ENCODE results near the gene GTF3C5. TPM values are rescaled to one million over a fixed set of nuclear protein-coding genes. Genes with fewer than 3 reads are reported as not detected.

GTF3C5 gene
- total and polyA plus RNA-seq, 9 of the 15 experiments (the other 6 are each of a cell fraction or from before 2014, with no cell fraction given), result 3.8 to 118 (median 83.7) TPM

- TF ChIP-seq, protein P1, sequence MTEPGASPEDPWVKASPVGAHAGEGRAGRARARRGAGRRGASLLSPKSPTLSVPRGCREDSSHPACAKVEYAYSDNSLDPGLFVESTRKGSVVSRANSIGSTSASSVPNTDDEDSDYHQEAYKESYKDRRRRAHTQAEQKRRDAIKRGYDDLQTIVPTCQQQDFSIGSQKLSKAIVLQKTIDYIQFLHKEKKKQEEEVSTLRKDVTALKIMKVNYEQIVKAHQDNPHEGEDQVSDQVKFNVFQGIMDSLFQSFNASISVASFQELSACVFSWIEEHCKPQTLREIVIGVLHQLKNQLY (CRISPR knock-in tag; conservative IDR thresholded peaks at IDR 0.05), result no peak
- no peak for TF ChIP-seq SAP30 (IDR thresholded peaks at IDR 0.05; ENCODE audit: borderline replicate concordance, insufficient read depth, low read depth, low read length, poor library complexity, severe bottlenecking)
- TF ChIP-seq ZBTB33 (CRISPR knock-in tag; IDR thresholded peaks at IDR 0.05), result no peak
- TF ChIP-seq NR2F6 (CRISPR knock-in tag; IDR thresholded peaks at IDR 0.05), result no peak
- TF ChIP-seq FOXJ3 (CRISPR knock-in tag; IDR thresholded peaks at IDR 0.05), result no peak
- TF ChIP-seq CEBPB (tag; IDR thresholded peaks at IDR 0.05), result peak; percentile 93
- TF ChIP-seq, protein P2, sequence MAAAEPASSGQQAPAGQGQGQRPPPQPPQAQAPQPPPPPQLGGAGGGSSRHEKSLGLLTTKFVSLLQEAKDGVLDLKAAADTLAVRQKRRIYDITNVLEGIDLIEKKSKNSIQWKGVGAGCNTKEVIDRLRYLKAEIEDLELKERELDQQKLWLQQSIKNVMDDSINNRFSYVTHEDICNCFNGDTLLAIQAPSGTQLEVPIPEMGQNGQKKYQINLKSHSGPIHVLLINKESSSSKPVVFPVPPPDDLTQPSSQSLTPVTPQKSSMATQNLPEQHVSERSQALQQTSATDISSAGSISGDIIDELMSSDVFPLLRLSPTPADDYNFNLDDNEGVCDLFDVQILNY (CRISPR knock-in tag; IDR thresholded peaks at IDR 0.05), result no peak
- no peak for TF ChIP-seq EP400 (IDR thresholded peaks at IDR 0.05)
- TF ChIP-seq, protein P3, sequence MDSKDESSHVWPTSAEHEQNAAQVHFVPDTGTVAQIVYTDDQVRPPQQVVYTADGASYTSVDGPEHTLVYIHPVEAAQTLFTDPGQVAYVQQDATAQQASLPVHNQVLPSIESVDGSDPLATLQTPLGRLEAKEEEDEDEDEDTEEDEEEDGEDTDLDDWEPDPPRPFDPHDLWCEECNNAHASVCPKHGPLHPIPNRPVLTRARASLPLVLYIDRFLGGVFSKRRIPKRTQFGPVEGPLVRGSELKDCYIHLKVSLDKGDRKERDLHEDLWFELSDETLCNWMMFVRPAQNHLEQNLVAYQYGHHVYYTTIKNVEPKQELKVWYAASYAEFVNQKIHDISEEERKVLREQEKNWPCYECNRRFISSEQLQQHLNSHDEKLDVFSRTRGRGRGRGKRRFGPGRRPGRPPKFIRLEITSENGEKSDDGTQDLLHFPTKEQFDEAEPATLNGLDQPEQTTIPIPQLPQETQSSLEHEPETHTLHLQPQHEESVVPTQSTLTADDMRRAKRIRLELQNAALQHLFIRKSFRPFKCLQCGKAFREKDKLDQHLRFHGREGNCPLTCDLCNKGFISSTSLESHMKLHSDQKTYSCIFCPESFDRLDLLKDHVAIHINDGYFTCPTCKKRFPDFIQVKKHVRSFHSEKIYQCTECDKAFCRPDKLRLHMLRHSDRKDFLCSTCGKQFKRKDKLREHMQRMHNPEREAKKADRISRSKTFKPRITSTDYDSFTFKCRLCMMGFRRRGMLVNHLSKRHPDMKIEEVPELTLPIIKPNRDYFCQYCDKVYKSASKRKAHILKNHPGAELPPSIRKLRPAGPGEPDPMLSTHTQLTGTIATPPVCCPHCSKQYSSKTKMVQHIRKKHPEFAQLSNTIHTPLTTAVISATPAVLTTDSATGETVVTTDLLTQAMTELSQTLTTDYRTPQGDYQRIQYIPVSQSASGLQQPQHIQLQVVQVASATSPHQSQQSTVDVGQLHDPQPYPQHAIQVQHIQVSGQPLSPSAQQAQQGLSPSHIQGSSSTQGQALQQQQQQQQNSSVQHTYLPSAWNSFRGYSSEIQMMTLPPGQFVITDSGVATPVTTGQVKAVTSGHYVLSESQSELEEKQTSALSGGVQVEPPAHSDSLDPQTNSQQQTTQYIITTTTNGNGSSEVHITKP (IDR thresholded peaks at IDR 0.05; ENCODE audit: partially characterized antibody), result no peak
- peak; percentile 41; the same call in 1 of the 2 replicates for TF ChIP-seq ZNF316 (IDR thresholded peaks at IDR 0.05)
- TF ChIP-seq FOS (IDR thresholded peaks at IDR 0.05; ENCODE audit: extremely low read depth, insufficient read length), result no peak
- no peak for TF ChIP-seq FOXA3 (CRISPR knock-in tag; conservative IDR thresholded peaks at IDR 0.05 in 1 of 2, IDR thresholded peaks at IDR 0.05 in 1 of 2)
- no peak for TF ChIP-seq IRF1 (CRISPR knock-in tag; IDR thresholded peaks at IDR 0.05; ENCODE audit: borderline replicate concordance)
- no peak for TF ChIP-seq ZC3H8 (IDR thresholded peaks at IDR 0.05)
- no peak for TF ChIP-seq CHD1 (IDR thresholded peaks at IDR 0.05; ENCODE audit: low read length)
- TF ChIP-seq ZNF165 (CRISPR knock-in tag; IDR thresholded peaks at IDR 0.05; ENCODE audit: borderline replicate concordance), result no peak
- TF ChIP-seq KLF6 (CRISPR knock-in tag; IDR thresholded peaks at IDR 0.05; ENCODE audit: borderline replicate concordance), result no peak
- TF ChIP-seq TGIF2 (CRISPR knock-in tag; IDR thresholded peaks at IDR 0.05), result no peak
- no peak for TF ChIP-seq PTBP1 (IDR thresholded peaks at IDR 0.05; ENCODE audit: low read depth, low read length)
- no peak for TF ChIP-seq ZNF175 (CRISPR knock-in tag; IDR thresholded peaks at IDR 0.05; ENCODE audit: low read depth)
Observed at GRCh38 chr9:133058550-133059320, 27.9 kb downstream of the GTF3C5 start (continued).
